Endothelial cell of umbilical vein (primary cell): Measurements from ENCODE around the gene FCN2.

Source experiments
- CTCF ChIP-seq, 2 donors: IDR thresholded peaks; 1 replicate in 1 of 2; 2 replicates in 1 of 2; pipeline ENCODE4 v1.5.1; 2011; ENCODE audit warnings: low read length in 2 of 2, mild to moderate bottlenecking in 2 of 2, moderate library complexity in 2 of 2, control low read depth in 1 of 2, inconsistent platforms in 1 of 2, low read depth in 1 of 2; ENCODE audit not compliant: insufficient read depth in 1 of 2; ENCODE audit errors: extremely low read depth in 1 of 2
- POLR2AphosphoS5 ChIP-seq: IDR thresholded peaks from 2 replicates; pipeline ENCODE4 v1.6.1; 2012; ENCODE audit warnings: low read depth, mild to moderate bottlenecking, control low read depth, low read length, moderate library complexity; ENCODE audit not compliant: insufficient read depth

DNA sequence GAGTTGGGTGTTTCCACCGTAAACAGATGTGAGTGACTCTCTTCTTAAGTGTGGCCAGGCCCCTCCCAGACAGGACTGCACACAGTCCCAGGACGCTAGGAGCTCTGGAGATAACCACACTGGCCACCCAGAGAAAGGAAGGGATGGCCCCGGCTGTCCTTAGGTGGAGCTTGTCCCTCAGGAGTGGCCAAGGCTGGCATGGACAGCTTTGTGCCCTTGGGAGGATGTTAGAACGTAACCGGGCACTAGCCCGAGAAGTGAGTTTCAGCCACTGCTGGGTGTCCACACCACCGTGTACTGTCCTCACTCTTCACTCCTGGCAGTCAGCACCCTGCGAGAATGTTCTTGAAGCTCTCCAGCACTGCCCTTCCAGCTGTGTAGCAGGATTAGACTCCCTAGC lies 35.8 kb upstream of the FCN2 start:
- TF ChIP-seq POLR2AphosphoS5 (no peak), CTCF (IDR thresholded peaks at IDR 0.05; ENCODE audit: extremely low read depth in 1 of 2, insufficient read depth in 1 of 2, low read depth in 1 of 2, low read length in 2 of 2) (no peak)
